Islet precursor cell (in vitro differentiated cells): ENCODE data around the gene FAM3C.

Experiments
- DNase-seq: peaks from one replicate; pipeline ENCODE4 v3.0.0-alpha.2; 2018

Gene FAM3C

GRCh38 chr7:121410829-121411596, 14.9 kb upstream of the FAM3C start:
- DNase-seq: no peak

- no peak for DNase-seq
Measured at GRCh38 chr7:121406944-121407343, 10.8 kb upstream of the FAM3C start.

GRCh38 chr7:121406461-121406860, 10.4 kb upstream of the FAM3C start:
- no peak for DNase-seq

GRCh38 chr7:121404348-121404747, 8.2 kb upstream of the FAM3C start:
- DNase-seq: no peak

- DNase-seq: no peak
Measured at GRCh38 chr7:121402701-121403100, 6.6 kb upstream of the FAM3C start.

GRCh38 chr7:121401896-121402295, 5.8 kb upstream of the FAM3C start:
- DNase-seq: no peak

- no peak for DNase-seq
Measured at GRCh38 chr7:121398246-121398645, 2.1 kb upstream of the FAM3C start.

- no peak for DNase-seq
Measured at GRCh38 chr7:121397822-121398221, 1.7 kb upstream of the FAM3C start.

- no peak for DNase-seq
Measured at GRCh38 chr7:121397361-121397760, 1.3 kb upstream of the FAM3C start.

GRCh38 chr7:121395494-121395960, 581 bp downstream of the FAM3C start:
- peak; percentile 74 for DNase-seq

GRCh38 chr7:121394709-121395140, 1.4 kb downstream of the FAM3C start:
- no peak for DNase-seq

GRCh38 chr7:121393005-121393366, 3.1 kb downstream of the FAM3C start:
- no peak for DNase-seq

- DNase-seq: no peak
Measured at GRCh38 chr7:121392277-121393004, 3.7 kb downstream of the FAM3C start.

GRCh38 chr7:121391686-121392085, 4.4 kb downstream of the FAM3C start:
- no peak for DNase-seq

- no peak for DNase-seq
Measured at GRCh38 chr7:121390617-121391016, 5.5 kb downstream of the FAM3C start.

GRCh38 chr7:121390109-121390508, 6.0 kb downstream of the FAM3C start:
- DNase-seq: no peak

- DNase-seq: no peak
Measured at GRCh38 chr7:121388950-121389349, 7.2 kb downstream of the FAM3C start.

GRCh38 chr7:121385800-121386179, 10.3 kb downstream of the FAM3C start:
- DNase-seq: no peak

GRCh38 chr7:121385056-121385799, 10.9 kb downstream of the FAM3C start:
- no peak for DNase-seq

GRCh38 chr7:121384265-121384664, 11.8 kb downstream of the FAM3C start:
- DNase-seq: no peak

GRCh38 chr7:121383235-121383910, 12.7 kb downstream of the FAM3C start:
- no peak for DNase-seq

GRCh38 chr7:121382473-121382872, 13.6 kb downstream of the FAM3C start:
- no peak for DNase-seq

- no peak for DNase-seq
Measured at GRCh38 chr7:121379930-121380329, 16.2 kb downstream of the FAM3C start.
